Sigmoid colon (tissue), 7 donors: ENCODE data around the gene CDKL1. TPM values are rescaled to one million over a fixed set of nuclear protein-coding genes. Genes with fewer than 3 reads are reported as not detected.

Experiments used
- DNase-seq: peaks from one replicate; pipeline ENCODE4 v3.0.0-alpha.2; 2019
- H3K27ac ChIP-seq, 4 donors: fragments of 200-600 bp; sonication (generic); one replicate each; pipeline ENCODE4 v1.5.1; 2016 to 2019; ENCODE audit warnings: mild to moderate bottlenecking in 1 of 4
- H3K27me3 ChIP-seq, 3 donors: fragments of 200-600 bp; sonication (generic); one replicate each; pipeline ENCODE4 v1.5.1; 2019; ENCODE audit warnings: mild to moderate bottlenecking in 1 of 3
- H3K36me3 ChIP-seq, 4 donors: fragments of 200-600 bp; sonication (generic); one replicate each; pipeline ENCODE4 v1.5.1; 2016 to 2019
- H3K4me1 ChIP-seq, 4 donors: fragments of 200-600 bp; sonication (generic); one replicate each; pipeline ENCODE4 v1.5.1; 2017 to 2019
- H3K4me3 ChIP-seq, 4 donors: fragments of 200-600 bp; sonication (generic); one replicate each; pipeline ENCODE4 v1.5.1; 2017 to 2019; ENCODE audit warnings: mild to moderate bottlenecking in 2 of 4, moderate library complexity in 1 of 4
- H3K9me3 ChIP-seq, 4 donors: fragments of 200-600 bp in 3 of 4; sonication (generic) in 3 of 4; one replicate each; pipeline versions ENCODE4 v1.5.1 to v1.6.1; 2013 to 2019
- EP300 ChIP-seq, 4 donors: sonication (generic); formaldehyde crosslinking; IDR thresholded peaks; one replicate each; pipeline ENCODE4 v1.6.1; 2017; ENCODE audit warnings: antibody characterized with exemption in 4 of 4
- POLR2A ChIP-seq, 2 donors: fragments of 450-650 bp; IDR thresholded peaks; one replicate each; pipeline ENCODE4 v1.6.1; 2016; ENCODE audit warnings: antibody characterized with exemption in 2 of 2, mild to moderate bottlenecking in 2 of 2, moderate library complexity in 2 of 2
- POLR2AphosphoS5 ChIP-seq, 4 donors: sonication (generic); formaldehyde crosslinking; IDR thresholded peaks; one replicate each; pipeline ENCODE4 v1.6.1; 2017; ENCODE audit warnings: antibody characterized with exemption in 4 of 4
- WGBS, 2 donors: extraction: QIAGEN DNeasy Blood & Tissue Kit; methylation state at CpG; one replicate each; pipeline ENCODE4 v1.1.7; 2013; 5-methylcytosine and 5-hydroxymethylcytosine counted together
- intact Hi-C: fragments of 100-400 bp; cut with DNase I; formaldehyde crosslinking; loops from one replicate; pipeline ENCODE4 v1.15.1; 2023
- polyA plus RNA-seq, 3 donors: library from polyadenylated mRNA; stranded (reverse); fragments of 200-250 nt; gene quantifications; one replicate each; pipeline ENCODE4 v1.2.3, GENCODE V29; 2013
- total RNA-seq, 4 donors: library from RNA; depleted of rRNA; stranded (reverse); fragments of >200 nt; gene quantifications; one replicate each; pipeline ENCODE4 v1.1.0, GENCODE V29; 2016
- TF ChIP-seq, protein P1 (sequence below), 4 experiments: fragments of 450-650 bp in 3 of 4; fragments of 200-600 bp in 1 of 4; IDR thresholded peaks; one replicate each; pipeline ENCODE4 v1.5.1; 2016 to 2019; ENCODE audit warnings: antibody characterized with exemption in 4 of 4, mild to moderate bottlenecking in 3 of 4, moderate library complexity in 2 of 4
- donor health status: healthy with polysubstance abuse.
- donor health status: Bipolar disorder and iron deficiency.
- donor health status: healthy.

Gene CDKL1
- total and polyA plus RNA-seq, 7 donors = 4.2 to 91.8 (median 39.8) TPM

DNA sequence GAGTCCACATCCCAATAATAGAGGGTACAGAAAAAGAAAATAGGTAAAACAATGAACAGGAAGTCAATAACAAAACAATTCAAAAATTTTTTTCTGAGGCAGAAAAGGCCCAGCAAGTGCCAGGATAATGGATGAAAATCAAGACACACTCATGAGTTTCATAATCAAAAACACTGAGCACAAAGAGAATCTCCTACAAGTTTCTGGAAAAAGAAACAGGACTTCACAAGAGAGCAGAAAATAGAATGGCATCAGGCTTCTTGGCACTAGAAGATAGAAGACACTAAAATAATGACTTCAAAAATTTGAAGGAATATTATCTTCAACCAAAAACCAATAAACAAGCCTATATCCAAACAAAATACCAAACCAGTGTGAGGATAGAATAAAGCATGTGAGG lies 47.7 kb downstream of the CDKL1 start:
- TF ChIP-seq POLR2AphosphoS5 (IDR thresholded peaks at IDR 0.05) = no peak
- no peak for TF ChIP-seq POLR2A (IDR thresholded peaks at IDR 0.05)
- Histone ChIP-seq H3K27me3 (no peaks in the 10 kb centered on the region), H3K9me3 (no peaks in the 10 kb centered on the region), H3K36me3 (no peaks in the 10 kb centered on the region), H3K27ac (peak overlapping the region in 3 of 4 donors; percentile 57 to 81 (median 80)), H3K4me1 (peaks cover 0 to 86% (median 78%) of the 10 kb centered on the region in 4 donors), H3K4me3 (no peak overlapping the region)
- no peak for DNase-seq
- intact Hi-C loops = loop anchor here (5.0 kb wide), 1 partner anchor 48 kb away; the partner anchor contains the start of gene CDKL1

DNA sequence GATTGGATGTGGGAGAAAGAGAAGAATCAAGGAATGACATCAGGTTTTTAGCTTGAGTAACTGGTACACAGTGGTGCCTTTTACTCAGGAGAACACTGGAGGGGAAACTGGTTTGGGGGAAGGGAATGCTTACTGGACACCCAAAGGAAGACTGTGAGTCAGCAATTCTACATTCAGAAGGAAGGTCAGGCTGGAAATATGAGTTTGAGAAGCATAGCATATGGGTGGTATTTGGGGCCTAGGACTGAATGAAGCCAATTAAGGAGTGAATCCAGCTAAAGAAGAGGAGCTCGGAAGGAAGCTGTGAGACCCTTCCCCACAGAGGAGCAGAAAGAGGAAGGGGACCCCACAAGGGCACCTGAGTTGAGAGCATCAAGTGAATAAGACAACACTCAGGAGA lies 49.2 kb downstream of the CDKL1 start:
- Histone ChIP-seq H3K9me3 (no peaks in the 10 kb centered on the region), H3K27ac (peak overlapping the region in 3 of 4 donors; percentile 57 to 81 (median 80)), H3K27me3 (no peaks in the 10 kb centered on the region), H3K4me3 (no peak overlapping the region), H3K36me3 (no peaks in the 10 kb centered on the region), H3K4me1 (peaks cover 0 to 89% (median 82%) of the 10 kb centered on the region in 4 donors)
- no peak for DNase-seq
- peak in 1 of 4 donors; percentile 33 for TF ChIP-seq POLR2AphosphoS5 (IDR thresholded peaks at IDR 0.05)
- TF ChIP-seq EP300 (IDR thresholded peaks at IDR 0.05) = no peak
- no peak for TF ChIP-seq POLR2A (IDR thresholded peaks at IDR 0.05)
- intact Hi-C loops = loop anchor here (5.0 kb wide), 1 partner anchor 50 kb away; the partner anchor contains the start of gene CDKL1
- 94 to 96% methylated on average over 1 of the region's 1 CpG for WGBS, 2 donors

DNA sequence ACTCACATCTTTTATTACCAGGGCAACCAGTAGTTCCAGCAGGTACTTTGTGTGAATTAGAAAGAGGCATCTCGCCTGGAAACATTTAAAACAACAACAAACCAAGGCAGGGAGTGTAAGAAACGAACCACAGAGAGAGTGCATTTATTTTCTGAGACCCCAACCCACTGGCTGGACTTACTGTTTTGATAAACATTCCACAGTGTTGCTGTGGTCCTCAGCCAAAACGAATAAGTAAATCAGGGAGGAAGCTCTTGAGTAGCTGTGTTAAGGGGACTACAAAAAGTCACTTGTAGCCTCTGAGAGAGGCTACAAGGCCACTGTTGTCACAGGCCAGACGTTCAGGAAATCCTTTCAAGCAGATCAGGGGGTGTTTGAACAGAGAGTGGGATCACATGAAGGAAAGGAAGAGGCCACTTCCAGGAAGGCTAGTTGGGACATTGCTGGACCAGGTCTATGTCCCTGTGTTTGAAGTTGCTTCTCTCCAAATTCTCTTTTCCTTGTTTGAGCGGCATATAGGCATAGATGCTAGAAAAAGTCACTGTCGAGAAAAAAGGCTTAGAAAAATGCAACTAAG lies 50.7 kb downstream of the CDKL1 start:
- no peaks in the 10 kb centered on the region for H3K9me3 ChIP-seq
- TF ChIP-seq POLR2AphosphoS5 (IDR thresholded peaks at IDR 0.05) = no peak
- TF ChIP-seq EP300 (IDR thresholded peaks at IDR 0.05) = no peak
- TF ChIP-seq POLR2A (IDR thresholded peaks at IDR 0.05) = no peak
- TF ChIP-seq, protein P1, sequence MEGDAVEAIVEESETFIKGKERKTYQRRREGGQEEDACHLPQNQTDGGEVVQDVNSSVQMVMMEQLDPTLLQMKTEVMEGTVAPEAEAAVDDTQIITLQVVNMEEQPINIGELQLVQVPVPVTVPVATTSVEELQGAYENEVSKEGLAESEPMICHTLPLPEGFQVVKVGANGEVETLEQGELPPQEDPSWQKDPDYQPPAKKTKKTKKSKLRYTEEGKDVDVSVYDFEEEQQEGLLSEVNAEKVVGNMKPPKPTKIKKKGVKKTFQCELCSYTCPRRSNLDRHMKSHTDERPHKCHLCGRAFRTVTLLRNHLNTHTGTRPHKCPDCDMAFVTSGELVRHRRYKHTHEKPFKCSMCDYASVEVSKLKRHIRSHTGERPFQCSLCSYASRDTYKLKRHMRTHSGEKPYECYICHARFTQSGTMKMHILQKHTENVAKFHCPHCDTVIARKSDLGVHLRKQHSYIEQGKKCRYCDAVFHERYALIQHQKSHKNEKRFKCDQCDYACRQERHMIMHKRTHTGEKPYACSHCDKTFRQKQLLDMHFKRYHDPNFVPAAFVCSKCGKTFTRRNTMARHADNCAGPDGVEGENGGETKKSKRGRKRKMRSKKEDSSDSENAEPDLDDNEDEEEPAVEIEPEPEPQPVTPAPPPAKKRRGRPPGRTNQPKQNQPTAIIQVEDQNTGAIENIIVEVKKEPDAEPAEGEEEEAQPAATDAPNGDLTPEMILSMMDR (IDR thresholded peaks at IDR 0.05) = no peak
- H3K27me3 ChIP-seq = no peaks in the 10 kb centered on the region
- intact Hi-C loops = loop anchor here (5.0 kb wide), 1 partner anchor 51 kb away; the partner anchor contains the start of gene CDKL1
- no peaks in the 10 kb centered on the region for H3K36me3 ChIP-seq
- peaks cover 0 to 89% (median 84%) of the 10 kb centered on the region in 4 donors for H3K4me1 ChIP-seq
- H3K27ac ChIP-seq = peak overlapping the region; percentile 41 to 81 (median 68)
- no peak for DNase-seq
- no peak overlapping the region for H3K4me3 ChIP-seq
- WGBS, 2 donors = 71 to 76% methylated on average over 6 of the region's 6 CpGs

DNA sequence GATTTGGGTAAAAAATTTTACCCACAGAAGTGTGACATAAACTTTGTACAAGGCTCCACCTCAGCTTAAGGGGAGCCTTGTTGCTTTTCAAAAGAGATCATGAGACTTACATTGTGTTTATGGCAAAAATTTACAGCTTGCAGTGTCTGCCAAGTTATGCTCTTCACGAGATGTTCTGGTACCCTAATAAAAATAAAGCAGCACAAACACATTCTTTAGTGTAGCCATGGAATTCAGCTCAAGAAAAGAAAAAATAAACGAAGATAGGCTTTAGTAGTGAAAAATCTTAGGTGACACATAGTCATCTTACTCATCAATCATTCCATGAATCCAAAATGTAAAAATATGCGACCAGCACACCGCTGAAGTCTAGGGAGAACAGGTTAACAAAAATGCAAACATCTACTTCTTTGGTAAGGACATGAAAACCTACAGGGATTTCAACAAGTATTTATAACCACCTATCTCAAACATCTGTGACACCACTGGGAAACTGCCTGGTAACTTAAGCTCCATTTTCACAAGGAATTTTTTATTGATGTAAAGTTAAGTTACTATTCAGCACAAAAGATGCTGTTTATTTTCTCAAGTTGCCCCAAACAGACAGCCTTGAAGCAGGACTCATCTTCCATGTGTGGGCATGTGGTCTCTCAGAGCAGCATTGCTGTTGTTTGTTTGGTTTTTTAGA lies 51.7 kb downstream of the CDKL1 start:
- no peaks in the 10 kb centered on the region for H3K9me3 ChIP-seq
- WGBS, 2 donors = 54 to 72% methylated on average over 4 of the region's 4 CpGs
- no peak for DNase-seq
- H3K4me1 ChIP-seq = peaks cover 0 to 93% (median 79%) of the 10 kb centered on the region in 4 donors
- H3K36me3 ChIP-seq = no peaks in the 10 kb centered on the region
- intact Hi-C loops = loop anchor here (5.0 kb wide), 1 partner anchor 52 kb away; the partner anchor contains the start of gene CDKL1
- peak overlapping the region; percentile 45 to 81 (median 68) for H3K27ac ChIP-seq
- no peaks in the 10 kb centered on the region for H3K27me3 ChIP-seq
- no peak for TF ChIP-seq POLR2A (IDR thresholded peaks at IDR 0.05)
- TF ChIP-seq POLR2AphosphoS5 (IDR thresholded peaks at IDR 0.05) = peak; percentile 31 to 72 (median 48)
- TF ChIP-seq, protein P1 (IDR thresholded peaks at IDR 0.05) = no peak
- TF ChIP-seq EP300 (IDR thresholded peaks at IDR 0.05) = peak in 3 of 4 donors; percentile 51 to 79 (median 64)
- H3K4me3 ChIP-seq = no peak overlapping the region

DNA sequence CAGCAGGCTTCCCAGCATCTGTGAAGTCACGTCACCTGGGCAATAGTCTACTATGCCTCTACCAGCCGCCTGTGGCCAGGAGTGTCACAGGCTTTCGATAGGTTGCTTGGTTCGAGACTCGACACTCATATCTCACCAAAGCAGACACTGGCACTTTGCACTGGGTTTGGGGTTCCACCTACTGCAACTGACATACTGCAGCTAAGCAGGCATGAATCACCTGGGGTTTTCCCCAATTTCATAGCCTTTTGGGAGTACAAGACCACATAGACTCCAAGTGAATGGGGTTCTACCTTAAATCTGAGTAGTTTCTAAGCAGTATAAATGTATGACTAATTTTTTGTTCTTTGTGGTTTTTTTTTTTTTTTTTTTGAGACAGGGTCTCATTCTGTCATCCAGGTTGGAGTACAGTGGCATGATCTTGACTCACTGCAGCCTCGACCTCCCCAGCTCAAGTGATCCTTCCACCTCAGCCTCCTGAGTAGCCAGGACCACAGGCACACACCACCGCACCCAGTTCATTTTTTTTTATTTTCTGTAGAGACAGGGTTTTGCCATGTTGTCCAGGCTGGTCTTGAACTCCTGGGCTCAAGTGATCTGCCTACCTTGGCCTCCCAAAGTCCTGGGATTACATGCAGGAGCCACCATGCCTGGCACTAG lies 52.4 kb downstream of the CDKL1 start:
- H3K4me1 ChIP-seq = peaks cover 0 to 98% (median 79%) of the 10 kb centered on the region in 4 donors
- no peak overlapping the region for H3K4me3 ChIP-seq
- DNase-seq = no peak
- no peaks in the 10 kb centered on the region for H3K27me3 ChIP-seq
- H3K27ac ChIP-seq = peak overlapping the region; percentile 45 to 81 (median 68)
- 84 to 94% methylated on average over 7 of the region's 7 CpGs for WGBS, 2 donors
- no peaks in the 10 kb centered on the region for H3K36me3 ChIP-seq
- intact Hi-C loops = no loop called here
- no peaks in the 10 kb centered on the region for H3K9me3 ChIP-seq
- TF ChIP-seq, protein P1 (IDR thresholded peaks at IDR 0.05) = no peak
- TF ChIP-seq POLR2AphosphoS5 (IDR thresholded peaks at IDR 0.05) (no peak), EP300 (IDR thresholded peaks at IDR 0.05) (no peak), POLR2A (IDR thresholded peaks at IDR 0.05) (no peak)
